ENCODE data around the gene SLC34A3.

The SLC34A3 gene

DNA sequence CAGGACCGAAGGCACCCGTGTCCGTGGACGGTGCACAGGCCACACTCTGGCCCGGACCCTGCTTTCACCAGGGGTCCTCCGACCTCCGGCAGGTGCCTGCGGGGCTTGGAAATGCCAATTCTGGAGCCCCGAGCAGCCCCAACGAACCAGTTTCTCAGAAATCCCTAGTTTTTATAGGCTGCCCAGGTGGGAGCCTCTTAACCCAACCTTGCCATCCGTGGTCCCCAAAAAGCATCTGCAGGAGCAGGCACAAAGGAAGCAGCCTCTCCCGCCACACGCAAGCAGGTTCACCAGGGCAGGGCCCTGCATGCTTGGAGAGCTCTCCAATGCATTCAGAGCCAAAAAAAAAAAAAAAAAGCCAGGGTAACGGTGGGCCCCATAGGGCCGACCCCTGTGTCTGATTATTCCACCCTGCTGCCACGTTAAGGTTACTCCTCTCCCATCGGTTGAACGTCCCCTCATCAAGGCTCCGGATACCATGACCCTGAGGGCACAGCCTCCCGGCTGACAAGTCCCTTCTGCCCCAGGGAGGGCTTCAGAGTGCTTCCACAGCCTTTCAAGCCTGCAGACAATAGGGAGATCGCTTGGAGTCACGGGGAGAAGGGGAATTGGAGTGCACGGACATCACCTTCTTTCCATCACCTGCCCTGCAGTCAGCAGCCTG, 29.4 kb upstream of the SLC34A3 start:
- peak overlapping the region; percentile 53 for H3K4me3 ChIP-seq (replicated peaks; ENCODE audit: low read depth, low read length)
- DNase-seq (ENCODE audit: extremely low read depth, low read depth) = no peak
- TF ChIP-seq, protein P1, sequence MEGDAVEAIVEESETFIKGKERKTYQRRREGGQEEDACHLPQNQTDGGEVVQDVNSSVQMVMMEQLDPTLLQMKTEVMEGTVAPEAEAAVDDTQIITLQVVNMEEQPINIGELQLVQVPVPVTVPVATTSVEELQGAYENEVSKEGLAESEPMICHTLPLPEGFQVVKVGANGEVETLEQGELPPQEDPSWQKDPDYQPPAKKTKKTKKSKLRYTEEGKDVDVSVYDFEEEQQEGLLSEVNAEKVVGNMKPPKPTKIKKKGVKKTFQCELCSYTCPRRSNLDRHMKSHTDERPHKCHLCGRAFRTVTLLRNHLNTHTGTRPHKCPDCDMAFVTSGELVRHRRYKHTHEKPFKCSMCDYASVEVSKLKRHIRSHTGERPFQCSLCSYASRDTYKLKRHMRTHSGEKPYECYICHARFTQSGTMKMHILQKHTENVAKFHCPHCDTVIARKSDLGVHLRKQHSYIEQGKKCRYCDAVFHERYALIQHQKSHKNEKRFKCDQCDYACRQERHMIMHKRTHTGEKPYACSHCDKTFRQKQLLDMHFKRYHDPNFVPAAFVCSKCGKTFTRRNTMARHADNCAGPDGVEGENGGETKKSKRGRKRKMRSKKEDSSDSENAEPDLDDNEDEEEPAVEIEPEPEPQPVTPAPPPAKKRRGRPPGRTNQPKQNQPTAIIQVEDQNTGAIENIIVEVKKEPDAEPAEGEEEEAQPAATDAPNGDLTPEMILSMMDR (IDR thresholded peaks at IDR 0.05; ENCODE audit: low read depth, low read length, missing control alignments) = no peak

DNA sequence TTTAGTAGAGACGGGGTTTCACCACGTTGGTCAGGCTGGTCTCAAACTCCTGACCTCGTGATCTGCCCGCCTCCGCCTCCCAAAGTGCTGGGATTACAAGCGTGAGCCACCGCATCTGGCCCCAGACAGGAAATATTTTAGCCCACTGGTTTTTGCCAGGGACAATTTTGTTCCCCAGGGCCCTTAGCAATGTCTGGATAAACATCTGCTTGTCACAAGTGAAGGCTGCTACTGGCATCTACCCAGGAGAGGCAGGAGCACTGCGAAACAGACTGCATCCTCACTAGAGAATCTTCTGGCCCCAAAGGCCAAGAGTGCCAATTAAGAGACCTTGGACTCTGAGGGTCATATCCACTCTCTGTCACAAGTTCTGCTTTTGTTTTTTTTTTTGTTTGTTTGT, 27.7 kb upstream of the SLC34A3 start:
- no peak for DNase-seq (ENCODE audit: extremely low read depth, low read depth)
- no peak overlapping the region for H3K4me3 ChIP-seq (replicated peaks; ENCODE audit: low read depth, low read length)
- TF ChIP-seq, protein P1 (IDR thresholded peaks at IDR 0.05; ENCODE audit: low read depth, low read length, missing control alignments) = no peak

DNA sequence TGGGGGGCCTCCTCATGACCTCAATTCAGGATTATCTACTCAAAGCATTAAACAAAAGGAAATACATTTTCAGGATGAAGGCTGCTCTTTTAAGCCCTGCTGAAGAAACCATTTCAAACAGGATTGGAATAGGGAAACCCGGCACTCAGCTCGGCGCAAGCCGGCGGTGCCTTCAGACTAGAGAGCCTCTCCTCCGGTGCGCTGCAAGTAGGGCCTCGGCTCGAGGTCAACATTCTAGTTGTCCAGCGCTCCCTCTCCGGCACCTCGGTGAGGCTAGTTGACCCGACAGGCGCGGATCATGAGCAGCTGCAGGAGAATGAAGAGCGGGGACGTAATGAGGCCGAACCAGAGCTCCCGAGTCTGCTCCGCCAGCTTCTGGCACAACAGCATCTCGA, 26.0 kb upstream of the SLC34A3 start:
- no peak for DNase-seq (ENCODE audit: extremely low read depth, low read depth)
- TF ChIP-seq, protein P1 (IDR thresholded peaks at IDR 0.05; ENCODE audit: low read depth, low read length, missing control alignments) = no peak
- peak overlapping the region; percentile 67 for H3K4me3 ChIP-seq (replicated peaks; ENCODE audit: low read depth, low read length)

DNA sequence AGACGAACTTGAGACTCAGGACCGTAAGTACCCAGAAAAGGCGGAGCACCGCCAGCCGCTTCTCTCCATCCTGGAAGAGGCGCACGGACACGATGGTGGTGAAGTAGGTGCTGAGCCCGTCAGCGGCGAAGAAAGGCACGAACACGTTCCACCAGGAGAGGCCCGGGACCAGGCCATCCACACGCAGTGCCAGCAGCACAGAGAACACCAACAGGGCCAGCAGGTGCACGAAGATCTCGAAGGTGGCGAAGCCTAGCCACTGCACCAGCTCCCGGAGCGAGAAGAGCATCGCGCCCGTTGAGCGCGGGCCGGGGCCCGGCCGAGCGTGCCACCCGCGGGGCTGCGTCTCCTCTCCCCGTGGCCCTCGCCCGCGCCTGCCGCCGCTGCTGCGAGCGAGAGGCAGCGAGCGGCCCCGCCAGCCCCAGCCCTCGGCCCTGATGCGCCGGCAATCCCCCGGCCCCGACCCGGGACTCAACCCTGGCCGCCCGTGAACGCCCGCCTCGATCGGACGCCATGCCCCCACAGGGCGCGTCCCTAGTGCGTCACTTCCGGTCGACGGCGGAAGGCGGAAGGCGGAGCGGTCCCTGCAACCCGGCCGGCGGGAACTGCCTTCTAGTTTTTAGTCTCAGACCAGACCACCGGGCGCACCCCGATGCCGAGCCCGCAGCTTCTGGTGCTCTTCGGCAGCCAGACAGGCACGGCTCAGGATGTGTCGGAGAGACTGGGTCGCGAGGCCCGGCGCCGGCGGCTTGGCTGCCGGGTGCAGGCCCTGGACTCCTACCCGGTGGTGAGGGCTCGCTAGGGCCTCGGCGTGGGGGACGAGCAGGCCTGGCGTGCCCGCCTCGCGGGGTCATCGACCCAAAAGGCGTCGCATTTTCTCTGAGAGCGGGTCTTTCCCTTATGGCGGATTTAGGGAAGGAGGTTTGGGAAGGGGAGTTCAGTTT, 25.3 kb upstream of the SLC34A3 start, which contains the start of the genes NDOR1 and TMEM203:
NDOR1 (plus strand) TSS at position 575 of the 944 bp plus-strand sequence; CDS start at position 653, 78 bp downstream.
TMEM203 (minus strand) TSS at position 523 of the 944 bp plus-strand sequence; CDS start at position 289, 234 bp downstream.
- peak; percentile 32 for DNase-seq (ENCODE audit: extremely low read depth, low read depth)
- TF ChIP-seq, protein P1 (IDR thresholded peaks at IDR 0.05; ENCODE audit: low read depth, low read length, missing control alignments) = no peak
- H3K4me3 ChIP-seq (replicated peaks; ENCODE audit: low read depth, low read length) = peak within 1 kb of the TSS; percentile 67

DNA sequence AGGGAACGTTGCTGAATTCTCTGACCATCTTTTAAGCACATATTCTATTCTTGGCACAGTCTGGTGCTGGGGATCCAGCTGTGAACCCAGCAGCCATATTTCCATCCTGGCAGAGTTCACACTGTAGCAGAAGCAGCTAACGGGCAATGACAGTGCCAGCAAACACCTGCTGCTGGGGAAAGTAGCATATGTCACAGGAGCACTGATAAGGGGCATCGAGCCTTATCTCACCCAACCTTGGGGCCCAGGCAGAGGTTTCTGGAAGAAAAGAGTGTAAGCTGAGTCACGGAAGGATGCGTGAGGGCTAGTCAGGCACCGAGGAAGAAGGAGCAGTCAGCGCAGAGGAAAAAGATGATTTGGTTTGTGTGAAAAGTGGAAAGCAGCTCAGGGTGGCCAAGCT, 24.1 kb upstream of the SLC34A3 start:
- TF ChIP-seq, protein P1 (IDR thresholded peaks at IDR 0.05; ENCODE audit: low read depth, low read length, missing control alignments) = no peak
- peak overlapping the region; percentile 67 for H3K4me3 ChIP-seq (replicated peaks; ENCODE audit: low read depth, low read length)
- DNase-seq (ENCODE audit: extremely low read depth, low read depth) = no peak

DNA sequence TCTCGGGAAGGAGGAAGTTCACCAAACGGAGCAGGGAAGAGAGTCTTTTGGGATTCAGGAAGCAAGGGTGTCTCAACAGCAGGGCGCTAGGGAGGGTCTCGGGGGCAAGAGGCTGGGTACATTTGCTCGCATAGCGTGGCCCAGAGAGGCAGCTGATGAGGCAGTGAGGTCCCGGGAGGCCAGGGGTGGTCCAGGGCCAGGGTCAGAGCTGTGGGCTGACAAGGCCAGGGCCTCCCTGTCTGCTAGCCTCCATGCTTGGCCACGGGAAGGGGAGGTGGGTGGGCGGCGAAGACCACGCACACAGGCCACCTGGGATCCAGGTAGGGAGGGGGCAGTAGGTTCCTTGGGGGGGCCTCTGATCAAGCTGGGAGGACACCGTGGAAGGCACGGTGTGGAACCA, 19.2 kb upstream of the SLC34A3 start:
- TF ChIP-seq, protein P1 (IDR thresholded peaks at IDR 0.05; ENCODE audit: low read depth, low read length, missing control alignments) = no peak

More for the DNA sequence above, 19.2 kb upstream of the SLC34A3 start:
- no peak for DNase-seq (ENCODE audit: extremely low read depth, low read depth)
- H3K4me3 ChIP-seq (replicated peaks; ENCODE audit: low read depth, low read length) = no peak overlapping the region
